Measurements from ENCODE around the gene RIMS3.
"Not testable (repeated sequence)": the region's sequence is repeated elsewhere in the genome, so short reads cannot be mapped to it uniquely, and the experiment has no call there.

RIMS3 gene

GRCh38 chr1:40630488-40631223 lies 34.8 kb downstream of the RIMS3 start:
- DNase-seq (ENCODE audit: low read depth in 2 of 2) = no peak

- DNase-seq (ENCODE audit: low read depth in 2 of 2) = not testable (repeated sequence)
Observed at GRCh38 chr1:40629546-40629945, 35.9 kb downstream of the RIMS3 start.

GRCh38 chr1:40628903-40629292 lies 36.6 kb downstream of the RIMS3 start:
- DNase-seq (ENCODE audit: low read depth in 2 of 2) = no peak

DNA sequence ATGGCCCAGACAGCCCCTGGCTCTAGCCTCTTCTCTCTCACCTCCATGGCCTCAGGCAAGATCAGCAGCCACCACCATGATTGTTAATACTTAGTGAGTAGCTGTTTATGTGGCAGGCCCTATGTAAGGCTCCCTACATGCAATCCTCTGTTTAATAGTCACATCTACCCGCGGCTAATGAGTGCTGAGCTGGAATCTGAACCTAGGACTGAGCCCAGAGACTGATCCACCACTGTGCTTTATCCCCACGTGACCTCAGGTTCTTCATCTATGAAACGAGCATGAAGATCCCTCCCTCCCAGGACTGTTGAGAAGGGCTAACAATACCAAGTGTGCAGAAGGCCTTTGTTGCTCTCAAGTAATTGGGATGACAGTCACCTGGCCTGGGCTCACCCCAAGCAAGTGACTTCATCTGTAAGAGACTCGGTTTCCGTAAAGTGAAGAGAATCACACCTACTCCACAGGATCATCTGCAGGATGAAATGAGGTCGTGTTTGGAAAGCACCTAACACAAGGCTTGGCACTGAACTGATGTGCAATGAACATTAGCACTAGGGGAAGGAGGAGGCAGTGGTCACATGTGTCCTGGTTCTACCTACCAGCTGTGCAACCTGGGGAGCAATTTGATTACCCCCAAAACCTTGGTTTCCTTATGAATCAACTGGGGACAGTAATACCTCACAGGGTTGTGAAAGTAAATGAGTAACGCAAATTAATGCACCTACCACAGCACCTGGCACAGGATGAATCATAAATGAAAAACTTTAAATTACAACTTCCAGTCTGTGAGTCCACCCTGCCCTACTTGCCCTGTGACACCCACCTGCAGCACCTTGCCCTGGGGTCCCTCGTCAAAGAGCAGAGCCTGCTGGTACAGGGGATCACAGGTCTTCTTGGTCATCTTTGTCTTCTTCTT lies 37.2 kb downstream of the RIMS3 start:
- peak in 1 of 2 donors; percentile 27 for DNase-seq (ENCODE audit: low read depth in 2 of 2)

DNA sequence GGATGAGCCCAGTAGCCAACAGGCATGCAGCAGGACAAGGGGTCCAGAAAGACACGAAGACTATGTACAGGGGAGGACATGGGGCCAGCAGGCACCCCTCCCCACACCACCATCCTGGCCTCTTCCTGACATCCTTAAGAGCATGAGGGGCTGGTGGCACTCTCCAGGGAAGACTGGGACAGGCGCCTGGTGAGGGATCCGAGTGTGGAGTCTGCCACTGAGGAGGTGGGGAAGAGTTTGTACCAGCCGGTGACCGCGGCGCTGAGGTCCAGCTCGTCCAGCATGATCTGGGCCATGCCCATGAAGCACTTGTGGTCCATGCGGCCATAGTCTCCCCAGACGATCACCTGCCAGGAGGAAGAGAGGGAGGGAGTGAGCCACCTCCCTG lies 39.1 kb downstream of the RIMS3 start:
- no peak for DNase-seq (ENCODE audit: low read depth in 2 of 2)

GRCh38 chr1:40625476-40626382 lies 39.8 kb downstream of the RIMS3 start:
- DNase-seq (ENCODE audit: low read depth in 2 of 2) = no peak

- DNase-seq (ENCODE audit: low read depth in 2 of 2) = no peak
Observed at GRCh38 chr1:40625076-40625475, 40.4 kb downstream of the RIMS3 start.

DNA sequence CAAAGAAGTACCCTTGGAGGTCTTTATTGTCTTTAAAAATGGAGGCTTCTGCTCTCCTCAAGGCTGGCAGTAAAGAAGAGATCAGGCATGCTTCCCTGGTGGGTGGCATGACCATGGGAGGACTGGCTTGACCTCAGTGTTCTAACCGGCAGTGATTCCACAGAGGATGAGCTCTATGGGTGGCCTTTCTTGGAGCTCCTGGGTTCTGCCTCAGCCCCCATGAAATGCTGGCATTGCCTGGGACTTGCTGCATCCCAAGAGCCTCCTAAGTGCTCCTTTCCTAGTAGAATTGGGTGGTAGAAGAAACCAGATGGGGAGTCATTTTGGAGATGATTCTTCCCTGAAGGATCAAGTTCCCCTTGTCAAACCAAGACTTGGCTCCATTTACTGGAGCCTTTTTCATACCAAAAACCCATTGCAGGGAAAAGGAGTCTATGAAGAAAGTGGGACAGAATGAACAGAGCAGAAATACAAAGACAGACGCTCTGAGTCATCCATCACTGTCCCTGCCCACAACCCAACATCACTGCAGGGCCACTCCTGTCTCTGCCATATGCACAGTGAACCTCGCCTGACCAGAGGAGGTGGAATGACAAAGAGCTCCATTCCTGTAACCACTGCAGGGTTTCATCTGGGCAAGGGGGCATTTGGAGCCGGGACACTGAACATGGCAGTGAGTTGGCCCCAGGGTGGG lies 42.4 kb downstream of the RIMS3 start:
- DNase-seq (ENCODE audit: low read depth in 2 of 2) = no peak

- DNase-seq (ENCODE audit: low read depth in 2 of 2) = no peak
Observed at GRCh38 chr1:40621821-40622450, 43.5 kb downstream of the RIMS3 start.

GRCh38 chr1:40620586-40621210 lies 44.8 kb downstream of the RIMS3 start:
- no peak for DNase-seq (ENCODE audit: low read depth in 2 of 2)

GRCh38 chr1:40620150-40620549 lies 45.3 kb downstream of the RIMS3 start:
- no peak for DNase-seq (ENCODE audit: low read depth in 2 of 2)

DNA sequence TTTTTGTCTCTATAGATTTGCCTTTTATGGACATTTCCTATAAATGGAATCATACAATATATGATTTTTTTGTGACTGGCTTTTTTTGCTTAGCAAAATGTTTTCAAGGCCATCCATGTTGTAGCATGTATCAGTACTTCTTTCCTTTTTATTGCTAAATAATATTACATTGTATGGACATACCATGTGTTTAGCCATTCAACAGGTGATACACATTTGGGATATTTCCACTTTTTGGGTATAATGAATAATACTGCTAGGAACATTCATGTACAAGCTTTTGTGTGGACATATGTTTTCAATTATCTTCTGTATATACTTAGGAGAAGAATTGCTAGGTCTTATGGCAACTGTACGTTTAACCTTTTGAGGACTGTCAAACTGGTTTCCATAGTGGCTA lies 47.4 kb downstream of the RIMS3 start:
- DNase-seq (ENCODE audit: low read depth in 2 of 2) = no peak

- peak; percentile 36 to 41 for DNase-seq (ENCODE audit: low read depth in 2 of 2)
Observed at GRCh38 chr1:40612345-40612831, 53.1 kb downstream of the RIMS3 start.

DNA sequence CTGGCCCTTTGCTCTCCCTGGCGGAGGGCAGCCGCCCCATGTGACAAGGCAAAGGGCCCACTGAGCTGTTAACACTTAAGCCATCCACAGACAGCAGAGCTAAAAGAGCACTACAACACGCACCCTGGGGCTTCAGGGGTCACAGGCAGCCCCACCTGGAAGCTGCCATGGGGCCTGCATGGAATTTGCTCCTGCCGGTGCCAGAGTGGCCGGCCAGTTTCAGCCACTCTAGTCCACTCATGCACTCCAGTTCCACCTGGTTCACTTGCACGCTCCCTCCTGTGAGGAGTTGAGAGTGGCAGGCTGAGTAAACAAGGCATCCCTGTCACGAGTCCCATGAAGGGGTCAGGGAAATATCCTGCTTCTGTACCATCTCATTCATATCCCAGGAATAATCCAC lies 55.3 kb downstream of the RIMS3 start:
- no peak for DNase-seq (ENCODE audit: low read depth in 2 of 2)

DNA sequence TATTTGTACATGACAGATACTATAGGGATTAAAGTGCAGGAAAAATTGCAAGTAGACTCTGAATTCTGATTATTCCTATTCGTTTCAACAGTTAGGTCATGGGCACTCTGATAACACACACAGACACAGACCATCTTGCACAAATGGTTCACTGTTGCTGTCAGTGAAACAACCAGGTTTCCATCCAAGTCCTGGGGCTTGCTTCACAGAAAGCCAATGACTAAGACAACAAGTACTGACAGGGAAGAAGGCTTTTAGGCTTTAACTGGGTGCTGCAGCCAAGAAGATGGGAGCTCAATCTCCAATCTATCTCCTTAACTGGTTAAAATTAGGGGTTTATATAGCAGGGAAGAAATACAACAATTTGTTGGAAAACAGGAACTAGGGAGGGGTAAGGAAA lies 57.6 kb downstream of the RIMS3 start:
- no peak for DNase-seq (ENCODE audit: low read depth in 2 of 2)

GRCh38 chr1:40606978-40607377 lies 58.5 kb downstream of the RIMS3 start:
- no peak for DNase-seq (ENCODE audit: low read depth in 2 of 2)

GRCh38 chr1:40606194-40606593 lies 59.3 kb downstream of the RIMS3 start:
- DNase-seq (ENCODE audit: low read depth in 2 of 2) = no peak

DNA sequence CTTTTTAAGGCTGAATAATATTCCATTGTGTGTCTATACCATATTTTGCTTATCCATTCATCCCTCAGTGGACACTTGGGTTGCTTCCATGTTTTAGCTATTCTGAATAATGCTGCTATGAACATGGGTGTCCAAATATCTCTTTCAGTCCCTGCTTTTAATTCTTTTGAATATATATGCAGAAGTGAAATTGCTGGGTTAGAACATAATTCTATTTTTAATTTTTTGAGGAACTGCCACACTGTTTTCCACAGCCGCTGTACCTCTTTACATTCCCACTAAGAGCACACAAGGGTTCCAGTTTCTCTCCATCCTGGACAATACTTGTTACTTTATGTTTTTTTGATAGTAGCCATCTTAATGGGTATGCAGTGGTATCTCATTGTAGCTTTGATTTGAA lies 65.6 kb downstream of the RIMS3 start:
- DNase-seq (ENCODE audit: low read depth in 2 of 2) = no peak

DNA sequence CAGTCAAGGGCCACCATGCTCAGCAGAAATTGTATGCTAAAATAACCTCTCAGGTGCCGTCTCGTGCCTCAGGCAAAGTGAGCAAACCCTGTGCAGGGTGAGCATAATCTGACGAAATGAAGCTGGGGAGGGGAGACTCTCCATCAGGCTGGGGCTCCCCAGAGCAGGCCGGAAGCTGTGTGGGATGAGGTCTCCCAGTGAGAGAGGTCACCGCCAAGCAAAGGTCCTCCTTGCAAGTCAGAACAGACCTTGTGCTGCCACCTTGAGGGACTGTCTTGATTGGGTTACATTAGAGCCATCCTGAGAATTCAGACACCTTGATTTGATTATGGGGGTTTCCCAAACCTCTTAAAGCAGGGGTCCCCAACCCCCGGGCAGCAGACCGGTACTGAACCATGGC lies 69.9 kb downstream of the RIMS3 start:
- DNase-seq (ENCODE audit: low read depth in 2 of 2) = no peak

DNA sequence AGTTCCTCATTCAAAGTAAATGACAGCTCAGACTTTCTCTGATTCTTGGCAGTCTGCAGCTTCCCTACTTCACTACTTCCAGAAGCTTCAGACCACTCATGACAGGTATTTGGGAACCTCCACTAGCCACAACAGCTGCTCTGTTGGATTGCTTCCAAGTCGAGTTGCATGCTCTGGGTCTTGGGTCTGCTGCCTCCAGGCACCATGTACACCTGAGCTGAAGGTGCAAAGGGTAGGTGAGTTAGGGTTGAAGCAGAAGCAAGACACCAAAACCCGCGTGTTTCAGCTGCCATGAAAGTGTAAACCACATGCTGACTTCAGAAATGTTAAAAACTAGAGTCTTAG lies 71.3 kb downstream of the RIMS3 start:
- DNase-seq (ENCODE audit: low read depth in 2 of 2) = no peak
